HUDEP-2 (cell line): Measurements from ENCODE around the gene EMC8.
"Not testable (repeated sequence)": the region's sequence is repeated elsewhere in the genome, so short reads cannot be mapped to it uniquely, and the experiment has no call there.

ENCODE experiments used
- DNase-seq, 76 experiments: peaks; one replicate each; lab custom pipeline; 2025; ENCODE audit not compliant: unreplicated experiment in 76 of 76; lab: John Stamatoyannopoulos, UW

EMC8 gene

GRCh38 chr16:85817195-85817594, 17.9 kb upstream of the EMC8 start:
- DNase-seq = not testable (repeated sequence)

- no peak for DNase-seq
These were observed 16.8 kb upstream of the EMC8 start for GRCh38 chr16:85816159-85816558.

- no peak for DNase-seq
These were observed 13.7 kb upstream of the EMC8 start for GRCh38 chr16:85812811-85813700.

GRCh38 chr16:85812031-85812807, 12.9 kb upstream of the EMC8 start:
- DNase-seq = no peak

GRCh38 chr16:85810742-85811115, 11.4 kb upstream of the EMC8 start:
- no peak for DNase-seq

- DNase-seq = no peak
These were observed 10.9 kb upstream of the EMC8 start for GRCh38 chr16:85810097-85810741.

GRCh38 chr16:85809645-85810044, 10.3 kb upstream of the EMC8 start:
- no peak for DNase-seq

- DNase-seq = no peak
These were observed 9.6 kb upstream of the EMC8 start for GRCh38 chr16:85808926-85809325.

- DNase-seq = not testable (repeated sequence)
These were observed 8.8 kb upstream of the EMC8 start for GRCh38 chr16:85808104-85808503.

- DNase-seq = not testable (repeated sequence)
These were observed 8.0 kb upstream of the EMC8 start for GRCh38 chr16:85807340-85807739.

GRCh38 chr16:85806539-85806938, 7.2 kb upstream of the EMC8 start:
- no peak for DNase-seq

GRCh38 chr16:85805442-85806045, 6.2 kb upstream of the EMC8 start:
- DNase-seq = no peak

- DNase-seq = no peak
These were observed 4.2 kb upstream of the EMC8 start for GRCh38 chr16:85803570-85803969.

- DNase-seq = peak in 1 of 76 experiments; percentile 8
These were observed 951 bp upstream of the EMC8 start for GRCh38 chr16:85800321-85800669.

- peak in 22 of 76 experiments; percentile 4 to 39 (median 19) for DNase-seq
These were observed 345 bp downstream of the EMC8 start for GRCh38 chr16:85798901-85799496.

GRCh38 chr16:85798283-85798776, 1.0 kb downstream of the EMC8 start:
- DNase-seq = peak in 2 of 76 experiments; percentile 1 to 4

- DNase-seq = no peak
These were observed 2.7 kb downstream of the EMC8 start for GRCh38 chr16:85796599-85796998.

- DNase-seq = no peak
These were observed 3.2 kb downstream of the EMC8 start for GRCh38 chr16:85796152-85796551.

GRCh38 chr16:85794696-85795095, 4.6 kb downstream of the EMC8 start:
- no peak for DNase-seq

- no peak for DNase-seq
These were observed 5.6 kb downstream of the EMC8 start for GRCh38 chr16:85793662-85794298.
